GM12874 (cell line): Measurements from ENCODE around the gene CNTN5.

Source experiments
- TF ChIP-seq, protein P1 (sequence below): IDR thresholded peaks from 2 replicates; pipeline ENCODE4 v1.5.1; 2011; ENCODE audit warnings: low read depth, mild to moderate bottlenecking, control low read depth, low read length, moderate library complexity; ENCODE audit not compliant: insufficient read depth

Gene CNTN5

GRCh38 chr11:99683933-99684332 lies 663.2 kb downstream of the CNTN5 start:
- TF ChIP-seq, protein P1, sequence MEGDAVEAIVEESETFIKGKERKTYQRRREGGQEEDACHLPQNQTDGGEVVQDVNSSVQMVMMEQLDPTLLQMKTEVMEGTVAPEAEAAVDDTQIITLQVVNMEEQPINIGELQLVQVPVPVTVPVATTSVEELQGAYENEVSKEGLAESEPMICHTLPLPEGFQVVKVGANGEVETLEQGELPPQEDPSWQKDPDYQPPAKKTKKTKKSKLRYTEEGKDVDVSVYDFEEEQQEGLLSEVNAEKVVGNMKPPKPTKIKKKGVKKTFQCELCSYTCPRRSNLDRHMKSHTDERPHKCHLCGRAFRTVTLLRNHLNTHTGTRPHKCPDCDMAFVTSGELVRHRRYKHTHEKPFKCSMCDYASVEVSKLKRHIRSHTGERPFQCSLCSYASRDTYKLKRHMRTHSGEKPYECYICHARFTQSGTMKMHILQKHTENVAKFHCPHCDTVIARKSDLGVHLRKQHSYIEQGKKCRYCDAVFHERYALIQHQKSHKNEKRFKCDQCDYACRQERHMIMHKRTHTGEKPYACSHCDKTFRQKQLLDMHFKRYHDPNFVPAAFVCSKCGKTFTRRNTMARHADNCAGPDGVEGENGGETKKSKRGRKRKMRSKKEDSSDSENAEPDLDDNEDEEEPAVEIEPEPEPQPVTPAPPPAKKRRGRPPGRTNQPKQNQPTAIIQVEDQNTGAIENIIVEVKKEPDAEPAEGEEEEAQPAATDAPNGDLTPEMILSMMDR, result no peak

- TF ChIP-seq, protein P1, result no peak
These were observed 666.1 kb downstream of the CNTN5 start for GRCh38 chr11:99686838-99687237.

- TF ChIP-seq, protein P1, result no peak
These were observed 666.6 kb downstream of the CNTN5 start for GRCh38 chr11:99687320-99687719.

DNA sequence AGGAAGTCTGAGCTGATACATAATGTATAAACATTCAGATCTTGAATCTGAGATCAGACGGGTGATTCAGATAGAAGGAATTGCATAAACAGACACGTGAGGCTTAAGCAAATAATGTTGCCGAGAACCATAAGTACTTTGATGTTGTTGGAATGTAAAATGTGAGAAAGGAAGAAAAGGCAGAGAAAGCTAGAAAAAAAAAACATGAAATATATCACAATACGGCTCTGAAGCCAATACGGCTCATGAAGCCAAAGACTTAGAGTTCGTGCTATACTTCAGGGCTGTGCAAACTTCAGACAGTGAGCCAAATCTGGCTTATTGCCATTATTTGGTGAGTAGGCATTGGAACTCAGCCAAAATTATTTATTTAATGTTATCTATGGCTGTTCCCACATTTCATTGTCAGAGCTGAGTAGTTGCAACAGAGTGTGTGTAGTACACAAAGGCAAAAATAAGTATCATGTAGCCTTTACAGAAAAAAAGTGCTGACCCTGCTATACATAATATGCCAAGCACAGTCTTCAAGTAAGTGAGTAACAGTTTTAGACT lies 673.3 kb downstream of the CNTN5 start:
- TF ChIP-seq, protein P1, result no peak

- TF ChIP-seq, protein P1, result no peak
These were observed 674.4 kb downstream of the CNTN5 start for GRCh38 chr11:99695106-99695505.

DNA sequence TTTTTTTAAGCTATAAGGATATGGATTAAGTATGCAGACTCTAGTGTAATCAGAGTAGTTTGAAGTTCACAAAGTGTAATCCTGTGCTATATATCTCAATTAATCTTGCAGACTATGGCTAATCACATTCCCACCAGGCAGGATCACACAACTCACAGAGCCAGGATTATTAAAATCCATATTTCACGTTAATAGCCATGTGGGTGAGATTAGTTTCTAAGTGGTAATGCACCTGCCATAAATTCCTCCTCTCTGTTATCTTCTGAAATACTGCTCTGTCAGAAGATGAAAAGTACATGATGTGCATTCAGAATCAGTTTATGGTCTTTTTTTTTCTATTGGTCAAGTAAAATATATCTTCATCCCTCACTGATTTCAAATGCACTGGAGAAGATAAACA lies 686.1 kb downstream of the CNTN5 start:
- TF ChIP-seq, protein P1, result no peak

DNA sequence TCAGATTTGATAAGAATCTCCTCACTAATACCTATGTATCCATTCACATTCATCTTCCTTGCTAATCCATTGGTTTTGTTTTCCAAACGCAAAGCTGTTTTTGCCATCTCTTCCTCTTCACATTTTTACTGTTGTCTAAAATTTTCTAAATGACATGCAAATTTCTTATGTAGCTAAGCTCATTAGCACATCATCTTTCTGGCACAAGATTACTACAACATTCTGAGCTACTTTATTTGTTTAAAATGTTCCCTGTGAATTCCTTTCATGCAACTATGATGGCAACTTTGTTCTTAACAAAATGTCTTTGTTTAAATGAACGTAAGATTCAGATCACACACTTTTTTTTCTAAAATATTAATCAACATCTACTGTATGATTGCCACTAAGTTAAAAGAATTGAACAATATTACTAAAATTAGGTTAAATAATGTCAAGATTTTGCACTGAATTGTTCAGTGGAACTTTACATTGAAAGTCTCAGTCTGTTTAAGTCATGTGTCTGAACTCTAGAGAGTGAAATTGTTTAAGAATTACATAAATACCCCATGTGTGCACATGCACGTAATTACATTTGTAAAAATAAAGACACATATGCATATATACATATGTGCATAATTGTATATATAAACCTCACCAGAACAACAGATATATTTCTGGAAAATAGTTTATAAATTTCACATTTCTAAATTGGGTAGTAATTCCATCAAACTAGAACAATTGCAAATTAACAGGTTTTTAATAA lies 688.4 kb downstream of the CNTN5 start:
- TF ChIP-seq, protein P1, result no peak
